Naive thymus-derived CD8-positive, alpha-beta T cell (primary cell): Measurements from ENCODE around the gene XYLT1. TPM values are rescaled to one million over a fixed set of nuclear protein-coding genes. Genes with fewer than 3 reads are reported as not detected.

ENCODE experiments used
- ATAC-seq, 2 donors: fragments of 150-1000 bp; cut with Tn5 transposase in 1 of 2; sonication (Bioruptor Pico), chemical (Tn5 transposase) in 1 of 2; 1 replicate in 1 of 2; 2 replicates in 1 of 2; pipeline ENCODE4 v1.10.0; 2021; ENCODE audit warnings: mild to moderate bottlenecking in 2 of 2, moderate library complexity in 2 of 2
- POLR2A ChIA-PET: fragments of 350-600 bp; sonication (Branson Sonifier 250); formaldehyde crosslinking; loops from one replicate; lab custom pipeline; 2021; ENCODE audit warnings: antibody characterized with exemption; lab: Charles Lee
- DNase-seq, 10 donors: peaks; one replicate each; pipeline versions ENCODE4 v3.0.0 to v3.0.0-alpha.2; 2020 to 2022
- H3K27ac Mint-ChIP-seq, 10 donors: one replicate each; pipeline ENCODE4 v1.8.0; 2020 to 2022; ENCODE audit warnings: mild to moderate bottlenecking in 10 of 10, mixed read lengths in 10 of 10, moderate library complexity in 4 of 10, inconsistent platforms in 1 of 10
- H3K27me3 Mint-ChIP-seq, 5 donors: one replicate each; pipeline ENCODE4 v1.8.0; 2021 to 2022; ENCODE audit warnings: mixed read lengths in 5 of 5
- H3K36me3 Mint-ChIP-seq, 3 donors: one replicate each; pipeline ENCODE4 v1.8.0; 2020 to 2022; ENCODE audit warnings: mixed read lengths in 3 of 3, mild to moderate bottlenecking in 2 of 3, inconsistent platforms in 1 of 3
- H3K4me1 Mint-ChIP-seq, 4 donors: one replicate each; pipeline ENCODE4 v1.8.0; 2021 to 2022; ENCODE audit warnings: mixed read lengths in 4 of 4
- H3K4me3 Mint-ChIP-seq, 10 donors: one replicate each; pipeline ENCODE4 v1.8.0; 2020 to 2022; ENCODE audit warnings: mild to moderate bottlenecking in 10 of 10, mixed read lengths in 10 of 10, moderate library complexity in 6 of 10, inconsistent platforms in 1 of 10
- H3K9me3 Mint-ChIP-seq, 9 donors: one replicate each; pipeline ENCODE4 v1.8.0; 2020 to 2022; ENCODE audit warnings: mixed read lengths in 9 of 9, mild to moderate bottlenecking in 3 of 9, inconsistent platforms in 1 of 9, moderate library complexity in 1 of 9
- polyA plus RNA-seq, 3 donors: library from polyadenylated mRNA; unstranded; fragments of 300-500 nt; fragmentation: Illumina TruSeq; gene quantifications; one replicate each; pipeline ENCODE4 v1.2.3, GENCODE V29; 2021
- total RNA-seq, 8 experiments: library from RNA in 2 of 8; stranded (reverse) in 2 of 8; gene quantifications; one replicate each; pipeline ENCODE4 v1.2.3 and lab custom pipeline; 2021 to 2026

Gene XYLT1
- total and polyA plus RNA-seq, 5 experiments from 2014 or later, result 0.44 to 50.7 (median 1.4) TPM

GRCh38 chr16:17230932-17231581 is 239.7 kb downstream of the XYLT1 start:
- Mint-ChIP-seq H3K4me1 (peaks cover 12 to 39% (median 13%) of the 10 kb centered on the region in 4 donors), H3K4me3 (no peak overlapping the region), H3K27ac (peak overlapping the region in 4 of 10 donors; percentile 4 to 75 (median 41)), H3K27me3 (no peaks in the 10 kb centered on the region), H3K9me3 (no peaks in the 10 kb centered on the region), H3K36me3 (peaks cover 0 to 17% (median 11%) of the 10 kb centered on the region in 3 donors)
- no peak for ATAC-seq
- POLR2A ChIA-PET, result interaction anchor here (0.6 to 1.3 kb wide), 2 partner anchors 87 to 138 kb away, joined by 3 to 11 read pairs; no protein-coding TSS in a partner anchor
- DNase-seq, result no peak

- H3K36me3 Mint-ChIP-seq, result peaks cover 0 to 14% (median 11%) of the 10 kb centered on the region in 3 donors
Observed at GRCh38 chr16:17229766-17230165, 241.0 kb downstream of the XYLT1 start.

GRCh38 chr16:17229131-17229530 is 241.6 kb downstream of the XYLT1 start:
- H3K27ac Mint-ChIP-seq, result peak overlapping the region in 1 of 10 donors; percentile 83
- DNase-seq (no peak), ATAC-seq (no peak)
- peaks cover 17 to 50% (median 24%) of the 10 kb centered on the region in 4 donors for H3K4me1 Mint-ChIP-seq
- POLR2A ChIA-PET, result interaction anchor here (1.3 kb wide), 1 partner anchor 196 kb away, joined by 3 read pairs; no protein-coding TSS in a partner anchor
- H3K9me3 Mint-ChIP-seq, result no peaks in the 10 kb centered on the region
- H3K36me3 Mint-ChIP-seq, result peaks cover 0 to 14% (median 11%) of the 10 kb centered on the region in 3 donors
- H3K4me3 Mint-ChIP-seq, result no peak overlapping the region
- no peaks in the 10 kb centered on the region for H3K27me3 Mint-ChIP-seq

More at GRCh38 chr16:17229766-17230165, 241.0 kb downstream of the XYLT1 start:
- no peak overlapping the region for H3K4me3 Mint-ChIP-seq
- POLR2A ChIA-PET, result no interaction called here
- ATAC-seq, result no peak
- H3K4me1 Mint-ChIP-seq, result peaks cover 17 to 45% (median 19%) of the 10 kb centered on the region in 4 donors
- no peaks in the 10 kb centered on the region for H3K9me3 Mint-ChIP-seq
- H3K27me3 Mint-ChIP-seq, result no peaks in the 10 kb centered on the region
- DNase-seq, result no peak
- H3K27ac Mint-ChIP-seq, result no peak overlapping the region

GRCh38 chr16:17228708-17229055 is 242.1 kb downstream of the XYLT1 start:
- H3K4me1 Mint-ChIP-seq, result peaks cover 17 to 52% (median 27%) of the 10 kb centered on the region in 4 donors
- no peak for DNase-seq
- POLR2A ChIA-PET, result interaction anchor here (1.3 kb wide), 1 partner anchor 196 kb away, joined by 3 read pairs; no protein-coding TSS in a partner anchor
- H3K9me3 Mint-ChIP-seq, result no peaks in the 10 kb centered on the region
- no peak overlapping the region for H3K4me3 Mint-ChIP-seq
- no peaks in the 10 kb centered on the region for H3K27me3 Mint-ChIP-seq
- peak overlapping the region in 1 of 10 donors; percentile 24 for H3K27ac Mint-ChIP-seq
- H3K36me3 Mint-ChIP-seq, result peaks cover 0 to 14% (median 11%) of the 10 kb centered on the region in 3 donors
- no peak for ATAC-seq

- POLR2A ChIA-PET, result interaction anchor here (1.3 kb wide), 1 partner anchor 197 kb away, joined by 3 read pairs; no protein-coding TSS in a partner anchor
- no peaks in the 10 kb centered on the region for H3K27me3 Mint-ChIP-seq
- ATAC-seq (no peak), DNase-seq (no peak)
- H3K36me3 Mint-ChIP-seq, result peaks cover 0 to 17% (median 14%) of the 10 kb centered on the region in 3 donors
- H3K4me1 Mint-ChIP-seq, result peaks cover 17 to 53% (median 30%) of the 10 kb centered on the region in 4 donors
- H3K4me3 Mint-ChIP-seq, result no peak overlapping the region
- H3K9me3 Mint-ChIP-seq, result no peaks in the 10 kb centered on the region
- peak overlapping the region in 2 of 10 donors; percentile 24 to 55 for H3K27ac Mint-ChIP-seq
Observed at GRCh38 chr16:17228048-17228707, 242.6 kb downstream of the XYLT1 start.

- no peak for ATAC-seq
- H3K4me3 Mint-ChIP-seq, result no peak overlapping the region
- H3K9me3 Mint-ChIP-seq, result no peaks in the 10 kb centered on the region
- H3K27ac Mint-ChIP-seq, result peak overlapping the region in 5 of 10 donors; percentile 27 to 60 (median 41)
- H3K27me3 Mint-ChIP-seq, result no peaks in the 10 kb centered on the region
- POLR2A ChIA-PET, result no interaction called here
- DNase-seq, result no peak
- H3K36me3 Mint-ChIP-seq, result peaks cover 0 to 14% (median 12%) of the 10 kb centered on the region in 3 donors
- H3K4me1 Mint-ChIP-seq, result peaks cover 12 to 48% (median 31%) of the 10 kb centered on the region in 4 donors
Observed at GRCh38 chr16:17227278-17227677, 243.5 kb downstream of the XYLT1 start.

GRCh38 chr16:17225541-17225940 is 245.2 kb downstream of the XYLT1 start:
- Mint-ChIP-seq H3K27ac (peak overlapping the region in 5 of 10 donors; percentile 35 to 88 (median 68)), H3K4me1 (peaks cover 12 to 50% (median 31%) of the 10 kb centered on the region in 4 donors)
- POLR2A ChIA-PET, result interaction anchor here (0.7 kb wide), 1 partner anchor 190 kb away, joined by 3 read pairs; no protein-coding TSS in a partner anchor

GRCh38 chr16:17224879-17225281 is 245.9 kb downstream of the XYLT1 start:
- H3K9me3 Mint-ChIP-seq, result no peaks in the 10 kb centered on the region
- peak in 4 of 10 donors; percentile 25 to 45 (median 29) for DNase-seq
- peaks cover 11 to 50% (median 31%) of the 10 kb centered on the region in 4 donors for H3K4me1 Mint-ChIP-seq
- H3K27ac Mint-ChIP-seq, result peak overlapping the region; percentile 4 to 88 (median 54)
- H3K27me3 Mint-ChIP-seq, result no peaks in the 10 kb centered on the region
- peaks cover 0 to 14% (median 13%) of the 10 kb centered on the region in 3 donors for H3K36me3 Mint-ChIP-seq
- H3K4me3 Mint-ChIP-seq, result peak overlapping the region in 1 of 10 donors; percentile 3
- POLR2A ChIA-PET, result interaction anchor here (0.7 kb wide), 1 partner anchor 191 kb away, joined by 3 read pairs; no protein-coding TSS in a partner anchor
- ATAC-seq, result peak; percentile 60 to 84

More at GRCh38 chr16:17225541-17225940, 245.2 kb downstream of the XYLT1 start:
- Mint-ChIP-seq H3K36me3 (peaks cover 0 to 14% (median 14%) of the 10 kb centered on the region in 3 donors), H3K27me3 (no peaks in the 10 kb centered on the region), H3K4me3 (no peak overlapping the region), H3K9me3 (no peaks in the 10 kb centered on the region)
- no peak for DNase-seq
- no peak for ATAC-seq

GRCh38 chr16:17224350-17224749 is 246.4 kb downstream of the XYLT1 start:
- ATAC-seq (no peak), DNase-seq (no peak)
- Mint-ChIP-seq H3K9me3 (no peaks in the 10 kb centered on the region), H3K4me1 (peaks cover 11 to 50% (median 31%) of the 10 kb centered on the region in 4 donors), H3K36me3 (peaks cover 0 to 14% (median 11%) of the 10 kb centered on the region in 3 donors), H3K27ac (peak overlapping the region in 6 of 10 donors; percentile 4 to 68 (median 41)), H3K4me3 (no peak overlapping the region), H3K27me3 (no peaks in the 10 kb centered on the region)
- POLR2A ChIA-PET, result no interaction called here

GRCh38 chr16:17223576-17223975 is 247.2 kb downstream of the XYLT1 start:
- H3K9me3 Mint-ChIP-seq, result no peaks in the 10 kb centered on the region
- ATAC-seq (no peak), DNase-seq (no peak)
- H3K27ac Mint-ChIP-seq, result peak overlapping the region in 3 of 10 donors; percentile 11 to 24 (median 13)
- H3K4me1 Mint-ChIP-seq, result peaks cover 12 to 47% (median 30%) of the 10 kb centered on the region in 4 donors
- no peak overlapping the region for H3K4me3 Mint-ChIP-seq
- peaks cover 0 to 14% (median 11%) of the 10 kb centered on the region in 3 donors for H3K36me3 Mint-ChIP-seq
- POLR2A ChIA-PET, result interaction anchor here (0.7 kb wide), 1 partner anchor 239 kb away, joined by 4 read pairs; no protein-coding TSS in a partner anchor
- H3K27me3 Mint-ChIP-seq, result no peaks in the 10 kb centered on the region

GRCh38 chr16:17222871-17223401 is 247.8 kb downstream of the XYLT1 start:
- DNase-seq (no peak), ATAC-seq (no peak)
- Mint-ChIP-seq H3K36me3 (peaks cover 0 to 14% (median 7%) of the 10 kb centered on the region in 3 donors), H3K27me3 (no peaks in the 10 kb centered on the region), H3K9me3 (no peaks in the 10 kb centered on the region), H3K27ac (no peak overlapping the region), H3K4me3 (no peak overlapping the region), H3K4me1 (peaks cover 13 to 45% (median 30%) of the 10 kb centered on the region in 4 donors)
- POLR2A ChIA-PET, result interaction anchor here (0.7 kb wide), 1 partner anchor 239 kb away, joined by 4 read pairs; no protein-coding TSS in a partner anchor

GRCh38 chr16:17219991-17220390 is 250.8 kb downstream of the XYLT1 start:
- DNase-seq (no peak), ATAC-seq (no peak)
- Mint-ChIP-seq H3K9me3 (no peaks in the 10 kb centered on the region), H3K4me3 (no peak overlapping the region), H3K27me3 (no peaks in the 10 kb centered on the region), H3K36me3 (peaks cover 0 to 16% (median 9%) of the 10 kb centered on the region in 3 donors), H3K4me1 (peaks cover 9 to 23% (median 17%) of the 10 kb centered on the region in 4 donors), H3K27ac (peak overlapping the region in 2 of 10 donors; percentile 11 to 70)
- POLR2A ChIA-PET, result no interaction called here
